ENCODE measurements around the gene CNIH3.

CNIH3 gene

GRCh38 chr1:224736619-224737352 is 120.7 kb downstream of the CNIH3 start:
- H3K4me3 ChIP-seq (ENCODE audit: low read depth, low read length), result no peak overlapping the region
- POLR2A ChIA-PET, result interaction anchor here (1.4 to 1.7 kb wide), 2 partner anchors 9 to 10 kb away, joined by 4 to 6 read pairs; no protein-coding TSS in a partner anchor
- TF ChIP-seq CTCF (IDR thresholded peaks at IDR 0.05; ENCODE audit: insufficient read depth, low read length, missing control alignments), result no peak
- CTCF ChIA-PET, result interaction anchor here (1.0 to 2.6 kb wide), 6 partner anchors 9 to 224 kb away, joined by 3 to 11 read pairs (median 4); no protein-coding TSS in a partner anchor
- no peak for DNase-seq (ENCODE audit: low read depth, low spot score)

- H3K4me3 ChIP-seq (ENCODE audit: low read depth, low read length), result no peak overlapping the region
- POLR2A ChIA-PET, result interaction anchor here (1.4 to 1.7 kb wide), 2 partner anchors 10 to 11 kb away, joined by 4 to 6 read pairs; no protein-coding TSS in a partner anchor
- CTCF ChIA-PET, result interaction anchor here (1.0 to 2.6 kb wide), 5 partner anchors 9 to 115 kb away, joined by 3 to 11 read pairs (median 4); no protein-coding TSS in a partner anchor
- TF ChIP-seq CTCF (IDR thresholded peaks at IDR 0.05; ENCODE audit: insufficient read depth, low read length, missing control alignments), result no peak
- no peak for DNase-seq (ENCODE audit: low read depth, low spot score)
These were observed 121.2 kb downstream of the CNIH3 start for GRCh38 chr1:224737353-224737727.

- H3K4me3 ChIP-seq (ENCODE audit: low read depth, low read length), result no peak overlapping the region
- CTCF ChIA-PET, result interaction anchor here (1.0 kb wide), 1 partner anchor 226 kb away, joined by 5 read pairs; no protein-coding TSS in a partner anchor
- POLR2A ChIA-PET, result interaction anchor here (0.7 kb wide), 1 partner anchor 146 kb away, joined by 3 read pairs; no protein-coding TSS in a partner anchor
- TF ChIP-seq CTCF (IDR thresholded peaks at IDR 0.05; ENCODE audit: insufficient read depth, low read length, missing control alignments), result no peak
- no peak for DNase-seq (ENCODE audit: low read depth, low spot score)
These were observed 123.3 kb downstream of the CNIH3 start for GRCh38 chr1:224739303-224739996.

GRCh38 chr1:224739997-224740684 is 124.0 kb downstream of the CNIH3 start:
- CTCF ChIA-PET, result no interaction called here
- no peak for DNase-seq (ENCODE audit: low read depth, low spot score)
- H3K4me3 ChIP-seq (ENCODE audit: low read depth, low read length), result no peak overlapping the region

GRCh38 chr1:224740685-224741052 is 124.6 kb downstream of the CNIH3 start:
- no peak overlapping the region for H3K4me3 ChIP-seq (ENCODE audit: low read depth, low read length)
- ChIA-PET POLR2A (no interaction called here), CTCF (no interaction called here)
- DNase-seq (ENCODE audit: low read depth, low spot score), result no peak
- no peak for TF ChIP-seq CTCF (IDR thresholded peaks at IDR 0.05; ENCODE audit: insufficient read depth, low read length, missing control alignments)

More at GRCh38 chr1:224739997-224740684, 124.0 kb downstream of the CNIH3 start:
- no peak for TF ChIP-seq CTCF (IDR thresholded peaks at IDR 0.05; ENCODE audit: insufficient read depth, low read length, missing control alignments)
- POLR2A ChIA-PET, result no interaction called here

GRCh38 chr1:224742349-224742748 is 126.2 kb downstream of the CNIH3 start:
- H3K4me3 ChIP-seq (ENCODE audit: low read depth, low read length), result no peak overlapping the region
- TF ChIP-seq CTCF (IDR thresholded peaks at IDR 0.05; ENCODE audit: insufficient read depth, low read length, missing control alignments), result no peak
- POLR2A ChIA-PET, result no interaction called here
- DNase-seq (ENCODE audit: low read depth, low spot score), result no peak
- CTCF ChIA-PET, result no interaction called here
